ENCODE results near the gene FAF1.
"Not testable (repeated sequence)": the region's sequence is repeated elsewhere in the genome, so short reads cannot be mapped to it uniquely, and the experiment has no call there.

FAF1 gene

GRCh38 chr1:50952566-50952965, 7.5 kb downstream of the FAF1 start:
- not testable (repeated sequence) for DNase-seq

GRCh38 chr1:50950396-50950795, 9.7 kb downstream of the FAF1 start:
- no peak for DNase-seq

GRCh38 chr1:50949286-50949982, 10.6 kb downstream of the FAF1 start:
- DNase-seq, result no peak

DNA sequence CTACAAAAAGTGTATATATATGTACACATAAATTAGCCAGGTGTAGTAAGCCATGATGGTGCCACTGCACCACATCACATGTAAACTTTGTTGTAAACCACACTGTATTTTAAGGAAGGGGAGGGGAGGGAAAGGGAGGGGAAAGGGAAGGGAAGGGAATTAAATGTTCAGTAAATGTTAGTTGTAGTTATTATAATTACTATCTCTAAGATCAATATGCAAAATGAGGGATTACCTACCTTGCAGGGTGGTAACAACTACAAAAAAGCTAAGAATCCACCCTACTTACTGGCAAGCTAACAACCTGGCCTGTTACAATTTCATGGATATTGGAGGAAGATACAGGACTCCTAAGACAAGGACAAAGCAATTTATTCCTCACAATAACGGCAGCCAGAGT, 17.7 kb downstream of the FAF1 start:
- DNase-seq, result no peak

DNA sequence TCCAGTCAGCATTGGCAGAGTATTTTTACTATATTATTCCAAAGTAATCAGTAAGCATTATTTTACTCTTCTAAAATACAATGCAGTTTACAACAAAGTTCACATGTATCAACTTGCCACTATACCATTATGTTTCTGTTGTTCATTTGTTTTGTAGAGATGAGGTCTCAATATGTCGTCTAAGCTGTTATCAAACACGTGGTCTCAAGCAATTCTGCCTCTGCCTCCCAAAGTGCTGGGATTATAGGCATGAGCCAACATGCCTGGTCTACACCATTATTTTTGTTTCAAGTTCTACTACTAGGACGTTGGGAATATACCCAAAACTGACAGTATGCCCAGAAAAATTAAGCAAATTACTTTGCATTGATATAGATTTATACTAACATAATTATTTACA, 19.8 kb downstream of the FAF1 start:
- no peak for DNase-seq

DNA sequence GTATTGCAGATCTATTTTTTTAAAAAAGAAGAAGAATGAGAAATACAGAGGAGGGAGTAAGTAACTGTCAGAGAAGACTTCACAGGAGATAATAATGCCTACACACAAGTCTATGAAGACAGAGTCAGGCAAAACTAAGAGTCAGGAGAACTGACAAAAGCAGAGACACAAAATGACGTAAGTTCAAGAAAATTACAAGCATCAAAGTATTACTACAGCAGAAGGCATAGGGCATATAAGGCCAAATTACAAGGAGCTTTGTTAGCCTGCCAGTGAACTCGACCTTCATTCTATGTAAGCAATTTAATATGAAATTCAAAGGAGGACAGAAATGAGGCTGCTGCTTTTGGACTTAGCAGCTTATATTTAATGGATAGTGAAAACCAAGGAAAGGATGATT, 23.7 kb downstream of the FAF1 start:
- DNase-seq, result no peak

GRCh38 chr1:50935276-50935675, 24.8 kb downstream of the FAF1 start:
- not testable (repeated sequence) for DNase-seq

DNA sequence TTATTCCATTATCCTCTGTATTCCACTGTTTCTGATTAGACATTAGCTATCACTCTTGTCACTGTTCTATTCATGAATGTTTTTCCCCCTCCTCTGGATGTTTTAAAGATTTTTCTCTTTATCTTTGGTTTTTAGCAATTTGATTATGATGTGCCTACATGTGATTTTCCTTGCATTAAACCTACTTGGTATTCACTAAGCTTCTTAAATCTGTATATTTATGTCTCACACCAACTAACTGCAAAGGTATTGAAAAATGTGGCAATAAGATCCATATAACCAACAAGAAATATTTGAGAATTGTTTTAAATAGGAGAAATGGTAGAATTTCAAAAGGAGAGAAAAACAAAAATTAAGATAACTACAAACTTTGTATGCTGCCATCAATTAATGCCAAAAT, 25.2 kb downstream of the FAF1 start:
- DNase-seq, result no peak

GRCh38 chr1:50933770-50934169, 26.3 kb downstream of the FAF1 start:
- not testable (repeated sequence) for DNase-seq

DNA sequence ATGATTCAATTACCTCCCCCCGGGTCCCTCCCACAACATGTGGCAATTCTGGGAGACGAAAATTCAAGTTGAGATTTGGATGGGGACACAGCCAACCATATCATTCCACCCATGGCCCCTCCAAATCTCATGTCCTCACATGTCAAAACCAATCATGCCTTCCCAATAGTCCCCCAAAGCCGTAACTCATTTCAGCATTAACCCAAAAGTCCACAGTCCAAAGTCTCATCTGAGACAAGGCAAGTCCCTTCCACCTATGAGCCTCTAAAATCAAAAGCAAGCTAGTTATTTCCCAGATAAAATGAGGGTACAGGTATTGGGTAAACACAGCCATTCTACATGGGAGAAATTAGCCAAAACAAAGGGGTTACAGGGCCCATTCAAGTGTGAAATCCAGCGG, 28.0 kb downstream of the FAF1 start:
- DNase-seq, result not testable (repeated sequence)

DNA sequence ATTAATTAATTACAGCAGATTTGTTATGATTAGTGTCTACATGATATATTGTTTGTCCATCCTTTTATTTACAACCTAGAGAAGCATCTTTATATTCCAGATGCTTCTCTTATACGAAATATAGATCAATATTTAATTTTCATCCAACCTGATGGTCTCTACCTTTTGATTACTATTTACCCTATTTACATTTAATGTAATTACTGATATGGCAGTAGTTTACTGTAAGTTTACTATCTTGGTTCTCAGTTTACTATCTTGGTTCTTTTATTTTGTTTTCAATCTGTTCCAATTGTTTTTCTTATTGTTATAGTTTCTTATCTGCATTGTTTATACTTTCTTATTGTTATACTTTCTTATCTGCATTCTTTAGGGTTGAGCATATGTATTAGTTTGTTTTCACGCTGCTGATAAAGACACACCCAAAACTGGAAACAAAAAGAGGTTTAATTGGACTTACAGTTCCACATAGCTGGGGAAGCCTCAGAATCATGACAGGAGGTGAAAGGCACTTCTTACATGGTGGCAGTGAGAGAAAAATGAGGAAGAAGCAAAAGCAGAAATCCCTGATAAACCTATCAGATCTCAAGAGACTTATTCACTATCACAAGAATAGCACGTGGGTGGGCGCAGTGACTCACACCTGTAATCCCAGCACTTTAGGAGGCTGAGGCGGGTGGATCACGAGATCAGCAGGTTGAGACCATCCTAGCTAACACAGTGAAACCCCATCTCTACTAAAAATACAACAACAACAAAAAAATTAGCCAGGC, 28.9 kb downstream of the FAF1 start:
- DNase-seq, result no peak

DNA sequence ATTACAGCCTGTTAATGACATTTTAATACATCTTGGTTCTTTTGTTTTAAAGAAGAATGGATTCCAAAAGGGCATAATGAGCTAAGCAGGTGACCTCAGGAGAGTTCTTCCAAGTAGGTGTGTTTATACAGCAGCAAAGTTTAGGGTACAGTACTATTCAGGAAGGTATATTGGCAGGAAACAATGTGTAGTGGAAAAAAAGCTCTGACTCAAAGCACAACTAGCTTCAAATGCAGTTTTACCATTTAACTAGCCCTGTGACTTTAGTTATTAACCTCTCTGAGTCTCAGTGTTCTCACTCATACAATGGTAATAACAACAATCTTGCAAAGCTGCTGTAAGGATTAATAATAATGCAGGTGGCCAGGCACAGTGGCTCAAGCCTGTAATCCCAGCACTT, 29.9 kb downstream of the FAF1 start:
- no peak for DNase-seq

DNA sequence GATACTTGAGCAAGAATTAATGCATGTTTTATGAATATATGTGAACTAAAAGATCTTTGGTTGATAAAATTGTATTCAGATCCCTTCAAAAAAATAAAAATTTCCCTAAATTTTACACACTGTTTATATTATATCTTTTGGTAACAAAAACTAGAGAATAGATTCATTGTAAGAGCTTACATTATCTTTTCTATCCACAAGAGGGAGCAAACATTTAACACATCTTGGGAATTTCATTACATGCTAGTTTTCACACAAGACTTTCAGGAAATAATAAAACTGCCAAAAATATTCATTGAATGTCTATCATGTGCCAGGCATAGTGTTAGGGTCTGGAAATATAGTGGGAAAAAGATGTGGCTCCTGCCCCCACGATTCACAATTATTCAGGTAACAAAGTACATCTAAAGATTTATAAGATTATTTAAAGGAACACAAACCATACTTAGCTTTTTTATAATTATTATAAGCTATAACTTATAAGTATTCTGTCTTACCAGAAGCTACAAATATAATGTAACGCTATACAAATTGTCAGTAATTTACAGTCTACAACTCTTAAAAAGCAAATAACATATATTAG, 30.6 kb downstream of the FAF1 start:
- no peak for DNase-seq

DNA sequence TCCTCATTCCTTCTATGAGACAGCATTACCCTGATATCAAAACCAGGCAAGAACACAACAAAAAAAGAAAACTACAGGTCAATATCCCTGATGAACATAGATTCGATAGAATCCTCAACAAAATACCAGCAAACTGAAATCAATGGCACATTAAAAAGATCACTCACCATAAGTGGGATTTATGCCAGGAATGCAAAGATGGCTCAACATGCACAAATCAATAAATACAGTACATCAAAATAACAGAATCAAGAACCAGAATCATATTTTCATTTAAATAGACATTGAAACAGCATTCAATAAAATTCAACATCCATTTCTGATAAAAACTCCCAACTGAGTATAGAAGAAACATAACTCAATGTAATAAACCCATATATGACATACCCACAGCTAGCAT, 36.5 kb downstream of the FAF1 start:
- no peak for DNase-seq

- no peak for DNase-seq
These were observed 39.0 kb downstream of the FAF1 start for GRCh38 chr1:50921029-50921428.

DNA sequence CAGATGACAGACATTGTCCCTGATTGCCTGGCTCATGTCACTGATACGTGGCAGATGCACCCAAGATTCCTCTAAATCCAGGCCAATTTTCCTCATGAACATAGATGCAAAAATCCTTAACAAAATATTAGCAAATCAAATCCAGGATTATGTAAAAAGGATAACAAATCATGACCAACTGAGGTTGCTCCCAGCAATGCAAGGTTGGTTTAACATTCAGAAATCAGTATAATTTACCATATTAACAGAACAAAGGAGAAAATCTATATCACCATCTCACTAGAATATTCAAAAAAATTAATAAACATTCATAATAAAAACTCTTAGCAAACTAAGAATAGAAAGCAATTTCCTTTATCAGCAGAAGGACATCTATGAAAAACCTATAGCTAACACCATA, 39.7 kb downstream of the FAF1 start:
- no peak for DNase-seq

DNA sequence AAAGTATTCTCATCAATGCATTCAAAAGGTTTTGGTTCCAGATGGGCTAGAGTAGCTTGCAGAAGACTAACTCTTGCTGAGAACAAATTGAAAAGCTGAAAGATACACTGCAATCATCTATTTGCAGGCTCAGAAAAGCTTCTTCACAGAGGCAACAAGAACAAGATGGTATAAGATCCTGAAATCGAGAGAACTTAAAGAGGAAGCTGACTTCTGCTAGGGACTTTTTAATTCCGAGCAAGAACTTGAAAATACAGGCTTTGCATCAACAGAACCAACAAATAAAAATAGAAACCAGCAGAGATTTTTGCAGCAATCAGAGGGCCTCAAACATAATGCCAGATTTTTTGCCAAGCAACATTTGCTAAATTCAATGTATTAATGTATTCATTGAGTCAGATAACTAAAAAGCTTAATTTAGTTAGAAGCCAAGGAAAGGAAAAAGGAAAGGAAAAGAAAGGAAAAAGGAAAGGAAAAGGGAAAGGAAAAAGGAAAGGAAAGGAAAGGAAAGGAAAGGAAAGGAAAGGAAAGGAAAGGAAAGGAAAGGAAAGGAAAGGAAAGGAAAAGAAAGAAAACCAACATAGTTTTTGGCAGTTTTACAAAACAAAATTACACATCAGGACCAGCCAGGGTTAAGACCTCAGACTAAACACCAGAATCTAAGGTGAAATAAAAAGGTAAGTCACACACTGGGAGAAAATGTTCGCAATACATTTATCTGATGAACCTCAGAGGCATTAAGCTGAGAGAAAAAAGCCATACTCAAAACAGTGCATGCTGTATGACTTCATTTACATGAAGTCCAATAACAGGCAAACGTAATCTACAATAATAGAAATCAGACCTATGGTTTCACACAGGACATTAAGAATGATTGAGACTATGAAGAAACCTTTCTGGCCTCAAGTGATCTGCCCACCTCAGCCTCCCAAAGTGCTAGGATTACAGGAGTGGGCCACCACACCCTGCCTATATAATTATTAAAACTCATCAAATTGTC, 42.6 kb downstream of the FAF1 start:
- no peak for DNase-seq

DNA sequence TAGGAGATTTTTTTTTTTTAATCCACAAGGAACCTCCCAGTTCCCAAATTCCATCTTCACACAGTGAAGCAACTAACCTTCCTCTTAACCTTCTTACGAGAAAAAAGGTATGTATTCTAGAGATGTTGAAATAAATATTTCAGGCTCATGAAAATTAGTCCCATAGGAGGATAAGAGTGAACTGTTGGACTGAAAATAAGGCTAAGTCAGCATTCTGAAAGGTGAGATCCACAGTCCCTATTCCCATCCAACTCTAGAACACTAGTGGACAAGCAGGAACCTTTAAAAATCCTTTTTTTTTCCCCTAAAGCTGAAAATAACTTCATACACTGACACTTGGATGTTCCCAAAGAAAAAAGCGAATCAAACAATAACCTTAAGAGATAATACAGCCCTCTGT, 44.4 kb downstream of the FAF1 start:
- no peak for DNase-seq

DNA sequence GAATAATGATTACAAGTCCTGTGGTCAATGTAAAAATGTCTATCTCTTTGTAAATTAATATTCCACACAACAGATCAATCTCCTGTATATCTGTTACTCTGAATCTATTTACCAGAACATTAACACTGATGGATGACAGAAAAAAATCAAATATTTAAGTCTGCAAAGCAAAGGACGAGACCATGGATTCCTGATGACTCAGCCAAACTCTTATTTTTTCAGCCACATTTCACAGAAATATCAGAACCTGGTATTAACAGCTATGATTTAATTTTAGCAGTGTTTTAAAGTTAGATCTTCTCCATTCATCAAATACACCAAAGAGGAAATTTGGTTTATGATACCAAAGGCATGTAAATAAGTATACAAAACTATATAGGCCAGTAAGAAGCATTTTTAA, 46.1 kb downstream of the FAF1 start:
- DNase-seq, result no peak

- not testable (repeated sequence) for DNase-seq
These were observed 49.7 kb downstream of the FAF1 start for GRCh38 chr1:50910356-50910755.

GRCh38 chr1:50907610-50908009, 52.5 kb downstream of the FAF1 start:
- not testable (repeated sequence) for DNase-seq

- not testable (repeated sequence) for DNase-seq
These were observed 54.0 kb downstream of the FAF1 start for GRCh38 chr1:50906050-50906449.

GRCh38 chr1:50902419-50902818, 57.6 kb downstream of the FAF1 start:
- no peak for DNase-seq
